ENCODE data around the gene DEPDC4.
"Not testable (repeated sequence)": the region's sequence is repeated elsewhere in the genome, so short reads cannot be mapped to it uniquely, and the experiment has no call there.

Gene DEPDC4

DNA sequence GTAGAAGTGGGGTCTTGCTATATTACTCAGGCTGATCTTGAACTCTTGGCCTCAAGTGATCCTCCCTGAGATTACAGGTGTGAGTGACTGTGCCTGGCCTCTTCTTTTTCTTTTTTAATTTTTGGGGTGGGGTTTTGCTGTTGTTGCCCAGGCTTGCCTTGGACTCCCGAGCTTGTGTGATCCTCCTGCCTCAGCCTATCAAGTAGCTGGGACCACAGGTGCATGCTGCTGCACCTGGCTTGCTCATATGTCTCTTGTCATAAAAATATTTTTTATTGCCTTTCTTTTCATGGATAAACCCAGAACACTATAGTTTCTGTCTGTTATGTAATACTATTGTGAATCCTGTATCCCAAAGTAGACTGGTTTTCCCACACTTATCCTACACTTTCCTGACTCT is 26.1 kb upstream of the DEPDC4 start:
- no peak for DNase-seq (ENCODE audit: low read depth, low spot score)
- Histone ChIP-seq H3K36me3 (ENCODE audit: insufficient read depth, low read length) (0 out of 2 replicates have a peak, but pooled peaks cover 3% of the 10 kb centered on the region), H3K9ac (ENCODE audit: insufficient read length) (no peak overlapping the region), H3K9me3 (ENCODE audit: low read depth, low read length) (no peaks in the 10 kb centered on the region), H3K27ac (no peak overlapping the region), H3K4me3 (no peak overlapping the region)
- TF ChIP-seq EZH2 (IDR thresholded peaks at IDR 0.05) (no peak), FOXP2 (optimal IDR thresholded peaks at IDR 0.05; ENCODE audit: control extremely low read depth, extremely low read length, insufficient read depth) (no peak), POLR2AphosphoS5 (IDR thresholded peaks at IDR 0.05; ENCODE audit: borderline replicate concordance, low read depth, low read length) (no peak)

DNA sequence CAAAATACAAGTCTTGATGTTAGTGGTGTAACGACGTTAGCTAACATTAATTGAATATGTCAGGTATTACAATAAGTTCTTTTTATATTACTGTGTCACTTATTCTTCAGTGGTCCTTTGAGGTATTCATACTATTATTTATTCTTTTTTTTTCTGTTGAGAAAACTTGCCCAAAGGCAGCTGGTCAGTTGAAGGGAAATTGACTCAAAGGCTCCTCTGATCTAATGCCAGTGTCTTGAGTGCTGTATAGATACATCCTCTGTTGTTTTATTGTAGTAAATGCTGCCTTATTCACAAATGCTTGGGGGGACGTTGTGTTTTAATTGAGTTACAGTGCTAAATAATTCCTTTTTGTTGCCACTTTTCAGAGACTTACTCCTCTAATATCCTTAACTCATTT is 23.1 kb upstream of the DEPDC4 start:
- no peak overlapping the region for H3K4me3 ChIP-seq
- no peak for DNase-seq (ENCODE audit: low read depth, low spot score)
- H3K27ac ChIP-seq, result no peak overlapping the region
- no peak overlapping the region for H3K9ac ChIP-seq (ENCODE audit: insufficient read length)
- no peaks in the 10 kb centered on the region for H3K9me3 ChIP-seq (ENCODE audit: low read depth, low read length)
- H3K36me3 ChIP-seq (ENCODE audit: insufficient read depth, low read length), result 0 out of 2 replicates have a peak, but pooled peaks cover 3% of the 10 kb centered on the region
- no peak for TF ChIP-seq FOXP2 (optimal IDR thresholded peaks at IDR 0.05; ENCODE audit: control extremely low read depth, extremely low read length, insufficient read depth)
- no peak for TF ChIP-seq POLR2AphosphoS5 (IDR thresholded peaks at IDR 0.05; ENCODE audit: borderline replicate concordance, low read depth, low read length)
- TF ChIP-seq EZH2 (IDR thresholded peaks at IDR 0.05), result no peak

DNA sequence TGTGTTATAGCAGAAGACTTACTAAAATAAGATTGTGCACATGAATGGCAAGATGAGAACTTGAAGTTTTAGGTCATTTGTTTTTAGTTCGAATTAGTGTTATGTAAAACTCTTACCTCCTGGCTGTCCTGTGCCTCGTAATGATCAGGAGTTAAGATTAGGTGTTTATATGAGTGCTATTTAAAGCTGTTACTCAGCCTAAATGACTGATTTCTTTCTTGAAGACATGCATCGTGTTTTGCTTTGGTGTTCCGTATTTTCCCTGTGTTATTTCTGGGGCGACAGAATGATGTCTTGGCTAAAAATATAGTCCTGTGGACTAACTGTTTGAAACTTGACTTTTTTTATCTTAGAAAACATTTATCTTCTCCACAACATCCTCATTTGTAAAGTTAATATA is 22.2 kb upstream of the DEPDC4 start:
- H3K9ac ChIP-seq (ENCODE audit: insufficient read length), result no peak overlapping the region
- no peaks in the 10 kb centered on the region for H3K9me3 ChIP-seq (ENCODE audit: low read depth, low read length)
- H3K4me3 ChIP-seq, result no peak overlapping the region
- no peak for DNase-seq (ENCODE audit: low read depth, low spot score)
- TF ChIP-seq FOXP2 (optimal IDR thresholded peaks at IDR 0.05; ENCODE audit: control extremely low read depth, extremely low read length, insufficient read depth), result no peak
- no peak for TF ChIP-seq EZH2 (IDR thresholded peaks at IDR 0.05)
- no peak for TF ChIP-seq POLR2AphosphoS5 (IDR thresholded peaks at IDR 0.05; ENCODE audit: borderline replicate concordance, low read depth, low read length)
- H3K36me3 ChIP-seq (ENCODE audit: insufficient read depth, low read length), result 0 out of 2 replicates have a peak, but pooled peaks cover 3% of the 10 kb centered on the region
- H3K27ac ChIP-seq, result no peak overlapping the region

DNA sequence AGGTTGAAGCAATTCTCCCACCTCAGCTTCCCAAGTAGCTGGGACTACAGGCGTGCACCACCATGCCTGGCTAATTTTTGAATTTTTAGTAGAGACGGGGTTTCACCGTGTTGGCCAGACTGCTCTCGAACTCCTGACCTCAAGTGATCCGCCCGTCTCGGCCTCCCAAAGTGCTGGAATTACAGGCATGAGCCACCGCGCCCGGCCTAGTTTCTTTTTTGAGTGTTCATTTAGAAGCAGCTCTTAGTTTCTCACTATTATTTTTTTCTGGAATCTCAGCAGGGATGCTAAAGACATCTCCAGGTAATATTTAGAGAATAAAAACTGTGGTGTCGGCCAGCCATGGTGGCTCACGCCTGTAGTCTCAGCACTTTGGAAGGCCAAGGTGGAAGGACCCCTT is 17.7 kb upstream of the DEPDC4 start:
- not testable (repeated sequence) for H3K4me3 ChIP-seq; H3K27ac ChIP-seq; H3K36me3 ChIP-seq (ENCODE audit: insufficient read depth, low read length); H3K9me3 ChIP-seq (ENCODE audit: low read depth, low read length); H3K9ac ChIP-seq (ENCODE audit: insufficient read length); DNase-seq (ENCODE audit: low read depth, low spot score)

DNA sequence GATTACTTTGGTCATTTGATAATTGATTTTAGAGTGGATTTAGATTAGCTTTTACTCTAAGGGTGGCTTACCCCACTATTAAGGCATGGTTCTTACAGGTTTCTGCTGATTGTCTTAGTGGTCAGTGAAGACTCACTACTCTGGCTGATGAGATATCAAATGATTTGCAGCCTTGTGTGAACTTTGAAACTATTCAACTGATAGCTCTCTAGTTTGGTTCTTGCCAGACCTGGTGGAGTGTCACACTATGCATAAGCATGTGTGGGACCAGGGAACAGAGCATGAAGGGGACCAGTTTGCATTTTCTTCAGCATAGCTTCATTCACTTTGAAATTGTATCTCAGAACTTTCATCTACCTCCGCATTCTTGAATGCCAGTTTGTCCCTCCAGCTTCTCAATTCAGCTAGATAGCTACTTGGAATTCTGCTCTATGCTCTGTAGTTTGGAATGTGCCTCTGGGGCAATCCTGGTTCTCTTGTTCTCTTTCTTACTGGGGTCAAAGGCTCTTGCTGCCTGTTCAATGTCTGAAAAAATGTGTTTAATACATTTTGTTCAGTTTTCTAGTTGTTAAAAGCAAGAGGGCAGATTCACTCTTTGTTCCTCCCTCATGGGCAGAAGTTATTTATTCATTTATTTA is 12.8 kb upstream of the DEPDC4 start:
- TF ChIP-seq POLR2AphosphoS5 (IDR thresholded peaks at IDR 0.05; ENCODE audit: borderline replicate concordance, low read depth, low read length) (no peak), EZH2 (IDR thresholded peaks at IDR 0.05) (no peak), FOXP2 (optimal IDR thresholded peaks at IDR 0.05; ENCODE audit: control extremely low read depth, extremely low read length, insufficient read depth) (no peak)

DNA sequence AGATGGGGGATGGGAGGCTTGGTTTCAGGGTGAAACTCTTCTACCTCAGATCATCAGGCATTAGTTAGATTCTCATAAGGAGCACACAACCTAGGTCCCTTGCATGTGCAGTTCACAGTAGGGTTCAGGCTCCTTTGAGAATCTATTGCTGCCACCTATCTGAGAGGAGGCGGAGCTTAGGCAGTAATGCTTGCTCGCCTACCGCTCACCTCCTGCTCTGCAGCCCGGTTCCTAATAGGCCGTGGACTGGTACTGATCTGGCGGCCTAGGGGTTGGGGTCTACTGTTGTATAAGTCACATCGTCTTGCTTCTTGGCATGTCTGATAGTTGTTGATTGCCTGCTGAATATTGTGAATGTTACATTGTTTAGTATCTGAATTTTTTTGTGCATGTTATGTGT is 12.3 kb upstream of the DEPDC4 start:
- Histone ChIP-seq H3K9me3 (ENCODE audit: low read depth, low read length) (no peaks in the 10 kb centered on the region), H3K36me3 (ENCODE audit: insufficient read depth, low read length) (peaks cover 22% of the 10 kb centered on the region), H3K27ac (peak overlapping the region; percentile 71; the same call in 1 of the 2 replicates), H3K4me3 (no peak overlapping the region), H3K9ac (ENCODE audit: insufficient read length) (no peak overlapping the region)
- TF ChIP-seq POLR2AphosphoS5 (IDR thresholded peaks at IDR 0.05; ENCODE audit: borderline replicate concordance, low read depth, low read length) (no peak), EZH2 (IDR thresholded peaks at IDR 0.05) (no peak), FOXP2 (optimal IDR thresholded peaks at IDR 0.05; ENCODE audit: control extremely low read depth, extremely low read length, insufficient read depth) (no peak)
- DNase-seq (ENCODE audit: low read depth, low spot score), result no peak

More for the DNA sequence above, 12.8 kb upstream of the DEPDC4 start:
- Histone ChIP-seq H3K4me3 (peak overlapping the region; percentile 44), H3K27ac (peak overlapping the region; percentile 71), H3K9ac (ENCODE audit: insufficient read length) (peak overlapping the region; percentile 42), H3K9me3 (ENCODE audit: low read depth, low read length) (no peaks in the 10 kb centered on the region), H3K36me3 (ENCODE audit: insufficient read depth, low read length) (peaks cover 22% of the 10 kb centered on the region)
- DNase-seq (ENCODE audit: low read depth, low spot score), result no peak

DNA sequence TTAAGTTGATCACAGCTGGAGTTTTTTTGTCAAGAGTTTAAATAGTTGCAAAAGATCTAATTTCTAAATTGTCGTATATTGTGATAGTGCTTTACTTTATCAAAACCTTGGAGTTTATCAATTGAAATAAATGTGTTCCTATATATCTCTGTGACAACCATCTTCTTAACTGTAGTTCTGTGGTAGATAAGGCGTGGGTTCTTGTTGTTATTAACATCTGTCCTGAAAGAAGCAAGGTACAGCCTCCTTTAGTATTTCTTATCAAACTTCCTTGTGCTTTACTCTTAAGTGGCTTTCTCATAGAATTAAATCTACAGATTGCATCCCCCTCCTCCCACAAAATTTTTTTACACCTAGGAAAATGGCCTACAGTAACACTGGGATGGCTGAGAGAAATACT is 7.4 kb upstream of the DEPDC4 start:
- DNase-seq (ENCODE audit: low read depth, low spot score), result no peak
- H3K4me3 ChIP-seq, result no peak overlapping the region

DNA sequence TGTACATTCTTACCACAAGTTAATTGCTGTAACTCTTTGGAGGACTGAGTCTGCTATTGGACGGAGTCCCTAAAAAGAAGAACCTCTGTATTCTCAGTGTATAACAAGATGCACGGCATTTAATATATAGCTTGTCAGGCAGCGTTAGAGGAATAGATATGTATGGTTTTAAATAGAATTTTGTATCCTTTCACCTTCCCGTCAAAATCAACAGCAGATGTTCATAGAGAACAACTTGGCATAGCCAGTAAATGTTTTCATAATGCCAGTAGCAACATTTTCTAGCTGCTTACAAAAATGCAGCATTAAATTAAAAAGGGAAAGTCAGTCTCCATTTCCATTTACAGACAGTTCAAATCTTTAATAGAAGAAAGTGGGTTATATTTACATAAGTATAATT is 6.9 kb upstream of the DEPDC4 start:
- no peaks in the 10 kb centered on the region for H3K9me3 ChIP-seq (ENCODE audit: low read depth, low read length)
- TF ChIP-seq EZH2 (IDR thresholded peaks at IDR 0.05) (no peak), POLR2AphosphoS5 (IDR thresholded peaks at IDR 0.05; ENCODE audit: borderline replicate concordance, low read depth, low read length) (no peak), FOXP2 (optimal IDR thresholded peaks at IDR 0.05; ENCODE audit: control extremely low read depth, extremely low read length, insufficient read depth) (no peak)
- 0 out of 2 replicates have a peak overlapping the region, but pooled peaks have one; percentile 13 for H3K4me3 ChIP-seq
- DNase-seq (ENCODE audit: low read depth, low spot score), result no peak
- no peak overlapping the region for H3K9ac ChIP-seq (ENCODE audit: insufficient read length)
- peaks cover 15% of the 10 kb centered on the region for H3K36me3 ChIP-seq (ENCODE audit: insufficient read depth, low read length)
- H3K27ac ChIP-seq, result 0 out of 2 replicates have a peak overlapping the region, but pooled peaks have one; percentile 12

More for the DNA sequence above, 7.4 kb upstream of the DEPDC4 start:
- Histone ChIP-seq H3K27ac (0 out of 2 replicates have a peak overlapping the region, but pooled peaks have one; percentile 12), H3K9ac (ENCODE audit: insufficient read length) (no peak overlapping the region), H3K9me3 (ENCODE audit: low read depth, low read length) (no peaks in the 10 kb centered on the region), H3K36me3 (ENCODE audit: insufficient read depth, low read length) (peaks cover 15% of the 10 kb centered on the region)
- TF ChIP-seq EZH2 (IDR thresholded peaks at IDR 0.05), result no peak
- no peak for TF ChIP-seq POLR2AphosphoS5 (IDR thresholded peaks at IDR 0.05; ENCODE audit: borderline replicate concordance, low read depth, low read length)

Measured in SK-N-MC (cell line).